NOMO-1 treated with DMSO at 0.1 percent for 48 hours (cell line): ENCODE results near the gene ZNF853.

Source experiments
- DNase-seq: peaks from one replicate; lab custom pipeline; 2025; ENCODE audit not compliant: unreplicated experiment; lab: John Stamatoyannopoulos, UW

Gene ZNF853

GRCh38 chr7:6636741-6637543 lies 21.5 kb downstream of the ZNF853 start, which contains the start of gene ZNF316:
TSS of gene ZNF316 (plus strand) at chr7:6637318. CDS start at chr7:6642410, 5,092 bp downstream.
- DNase-seq = peak; percentile 12

GRCh38 chr7:6637544-6638229 lies 22.3 kb downstream of the ZNF853 start:
- peak; percentile 26 for DNase-seq

- no peak for DNase-seq
Observed at GRCh38 chr7:6639032-6639431, 23.6 kb downstream of the ZNF853 start.

- no peak for DNase-seq
Observed at GRCh38 chr7:6639627-6640026, 24.2 kb downstream of the ZNF853 start.

GRCh38 chr7:6640246-6640721 lies 24.9 kb downstream of the ZNF853 start:
- DNase-seq = no peak

GRCh38 chr7:6641305-6642035 lies 26.1 kb downstream of the ZNF853 start:
- DNase-seq = no peak

GRCh38 chr7:6642239-6642839 lies 26.9 kb downstream of the ZNF853 start:
- DNase-seq = no peak

- no peak for DNase-seq
Observed at GRCh38 chr7:6642861-6643640, 27.6 kb downstream of the ZNF853 start.

- no peak for DNase-seq
Observed at GRCh38 chr7:6643915-6644625, 28.7 kb downstream of the ZNF853 start.

- DNase-seq = no peak
Observed at GRCh38 chr7:6644728-6645127, 29.3 kb downstream of the ZNF853 start.

GRCh38 chr7:6646465-6646864 lies 31.1 kb downstream of the ZNF853 start:
- DNase-seq = no peak

GRCh38 chr7:6647080-6647479 lies 31.7 kb downstream of the ZNF853 start:
- no peak for DNase-seq

GRCh38 chr7:6647541-6647940 lies 32.1 kb downstream of the ZNF853 start:
- DNase-seq = no peak

- no peak for DNase-seq
Observed at GRCh38 chr7:6648066-6648814, 32.8 kb downstream of the ZNF853 start.

GRCh38 chr7:6648815-6649104 lies 33.4 kb downstream of the ZNF853 start:
- DNase-seq = no peak

GRCh38 chr7:6649241-6649961 lies 34.0 kb downstream of the ZNF853 start:
- DNase-seq = no peak

GRCh38 chr7:6650086-6650485 lies 34.7 kb downstream of the ZNF853 start:
- DNase-seq = no peak

GRCh38 chr7:6650521-6651011 lies 35.2 kb downstream of the ZNF853 start:
- no peak for DNase-seq
